CD8-positive, alpha-beta memory T cell (primary cell): ENCODE data around the gene NEDD8. TPM values are rescaled to one million over a fixed set of nuclear protein-coding genes. Genes with fewer than 3 reads are reported as not detected.
A peak's percentile ranks its signal among the peaks of the same experiment; 100 is the strongest.
"Not testable (repeated sequence)": the region's sequence is repeated elsewhere in the genome, so short reads cannot be mapped to it uniquely, and the experiment has no call there.

Source experiments
- CTCF ChIA-PET: fragments of 350-600 bp; sonication (Branson Sonifier 250); formaldehyde crosslinking; loops from one replicate; lab custom pipeline; 2021; ENCODE audit warnings: antibody characterized with exemption; lab: Charles Lee
- POLR2A ChIA-PET: fragments of 350-600 bp; sonication (Branson Sonifier 250); formaldehyde crosslinking; loops from one replicate; lab custom pipeline; 2021; ENCODE audit warnings: antibody characterized with exemption; lab: Charles Lee
- DNase-seq, 5 donors: peaks; one replicate each; pipeline versions ENCODE4 v3.0.0 to v3.0.0-alpha.2; 2020 to 2022; ENCODE audit warnings: mixed read lengths in 1 of 5
- H3K27ac ChIP-seq: one replicate; pipeline ENCODE4 v1.7.0; 2013; ENCODE audit warnings: low read depth, mild to moderate bottlenecking, low read length, moderate library complexity
- H3K27me3 ChIP-seq: 2 replicates; pipeline ENCODE4 v1.7.0; 2013; ENCODE audit warnings: low read length, mild to moderate bottlenecking; ENCODE audit not compliant: insufficient read depth, poor library complexity, severe bottlenecking
- H3K36me3 ChIP-seq: 2 replicates; pipeline ENCODE4 v1.7.0; 2013; ENCODE audit warnings: mild to moderate bottlenecking, low read length, moderate library complexity; ENCODE audit not compliant: insufficient read depth
- H3K4me1 ChIP-seq: 2 replicates; pipeline ENCODE4 v1.7.0; 2013; ENCODE audit warnings: mild to moderate bottlenecking, low read length, moderate library complexity; ENCODE audit not compliant: insufficient read depth
- H3K4me3 ChIP-seq: 2 replicates; pipeline ENCODE4 v1.7.0; 2013; ENCODE audit warnings: mild to moderate bottlenecking, low read length
- H3K9me3 ChIP-seq: 2 replicates; pipeline ENCODE4 v1.7.0; 2013; ENCODE audit warnings: mild to moderate bottlenecking, low read length
- H3K27ac Mint-ChIP-seq, 8 donors: one replicate each; pipeline ENCODE4 v1.8.0; 2020 to 2021; ENCODE audit warnings: mixed read lengths in 8 of 8, mild to moderate bottlenecking in 6 of 8, inconsistent platforms in 3 of 8, moderate library complexity in 3 of 8
- H3K27me3 Mint-ChIP-seq, 2 donors: one replicate each; pipeline ENCODE4 v1.8.0; 2020 to 2021; ENCODE audit warnings: mixed read lengths in 2 of 2, mild to moderate bottlenecking in 1 of 2, moderate library complexity in 1 of 2
- H3K36me3 Mint-ChIP-seq, 3 donors: one replicate each; pipeline ENCODE4 v1.8.0; 2020 to 2021; ENCODE audit warnings: mixed read lengths in 3 of 3, inconsistent platforms in 1 of 3, mild to moderate bottlenecking in 1 of 3
- H3K4me1 Mint-ChIP-seq, 3 donors: one replicate each; pipeline ENCODE4 v1.8.0; 2020 to 2021; ENCODE audit warnings: mixed read lengths in 3 of 3, inconsistent platforms in 1 of 3, mild to moderate bottlenecking in 1 of 3
- H3K4me3 Mint-ChIP-seq, 7 donors: one replicate each; pipeline ENCODE4 v1.8.0; 2020 to 2021; ENCODE audit warnings: mixed read lengths in 7 of 7, mild to moderate bottlenecking in 6 of 7, moderate library complexity in 4 of 7, inconsistent platforms in 2 of 7
- H3K9me3 Mint-ChIP-seq, 5 donors: one replicate each; pipeline ENCODE4 v1.8.0; 2020 to 2022; ENCODE audit warnings: mixed read lengths in 5 of 5, mild to moderate bottlenecking in 3 of 5, moderate library complexity in 2 of 5, inconsistent platforms in 1 of 5
- polyA plus RNA-seq: library from polyadenylated mRNA; unstranded; fragments of 300-500 nt; fragmentation: Illumina TruSeq; gene quantifications from one replicate; pipeline ENCODE4 v1.2.3, GENCODE V29; 2021
- total RNA-seq, 2 experiments: library from RNA; stranded (reverse); gene quantifications; one replicate each; pipeline ENCODE4 v1.2.3, GENCODE V29; 2021

Gene NEDD8
- total and polyA plus RNA-seq, 3 experiments from 2014 or later = 232 to 364 (median 240) TPM

- Mint-ChIP-seq H3K9me3 (no peaks in the 10 kb centered on the region), H3K4me1 (peaks cover 47 to 70% (median 67%) of the 10 kb centered on the region in 3 donors), H3K4me3 (peak overlapping the region; percentile 95 to 99 (median 98)), H3K36me3 (peaks cover 0 to 60% (median 8%) of the 10 kb centered on the region in 3 donors), H3K27me3 (no peaks in the 10 kb centered on the region), H3K27ac (peak overlapping the region; percentile 95 to 99 (median 98))
- POLR2A ChIA-PET = interaction anchor here (0.6 kb wide), 2 partner anchors 21 to 381 kb away, joined by 3 to 4 read pairs; no protein-coding TSS in a partner anchor
- Histone ChIP-seq H3K36me3 (peaks cover 27% of the 10 kb centered on the region), H3K27me3 (no peaks in the 10 kb centered on the region), H3K9me3 (no peaks in the 10 kb centered on the region), H3K4me1 (peaks cover 38% of the 10 kb centered on the region), H3K27ac (peak overlapping the region; percentile 79), H3K4me3 (peak overlapping the region; percentile 92)
- peak in 3 of 5 donors; percentile 7 to 19 (median 14) for DNase-seq
- CTCF ChIA-PET = interaction anchor here (0.6 to 1.3 kb wide), 4 partner anchors 11 to 76 kb away, joined by 3 to 7 read pairs (median 4); partner anchors contain the start of genes CIDEB, MDP1, RABGGTA and TINF2
Measured at GRCh38 chr14:24231263-24232120, 675 bp downstream of the NEDD8 start.

- Mint-ChIP-seq H3K4me3 (no peak overlapping the region), H3K27ac (peak overlapping the region in 2 of 8 donors; percentile 14 to 75), H3K27me3 (no peaks in the 10 kb centered on the region), H3K9me3 (no peaks in the 10 kb centered on the region), H3K4me1 (peaks cover 38 to 62% (median 47%) of the 10 kb centered on the region in 3 donors), H3K36me3 (peaks cover 0 to 46% (median 0%) of the 10 kb centered on the region in 3 donors)
- H3K9me3 ChIP-seq = no peaks in the 10 kb centered on the region
- no peaks in the 10 kb centered on the region for H3K27me3 ChIP-seq
- peaks cover 23% of the 10 kb centered on the region for H3K4me1 ChIP-seq
- no peak overlapping the region for H3K27ac ChIP-seq
- CTCF ChIA-PET = interaction anchor here (0.9 to 2.1 kb wide), 3 partner anchors 14 to 202 kb away, joined by 3 to 7 read pairs (median 5); partner anchors contain the start of genes IRF9 and TINF2
- no peak overlapping the region for H3K4me3 ChIP-seq
- H3K36me3 ChIP-seq = peaks cover under 1% of the 10 kb centered on the region
- POLR2A ChIA-PET = interaction anchor here (0.6 kb wide), 1 partner anchor 92 kb away, joined by 4 read pairs; no protein-coding TSS in a partner anchor
- no peak for DNase-seq
Measured at GRCh38 chr14:24228902-24229301, 3.3 kb downstream of the NEDD8 start.

- H3K9me3 Mint-ChIP-seq = no peaks in the 10 kb centered on the region
- H3K4me3 Mint-ChIP-seq = peak overlapping the region in 1 of 7 donors; percentile 80
- peaks cover 0 to 33% (median 0%) of the 10 kb centered on the region in 3 donors for H3K36me3 Mint-ChIP-seq
- no peaks in the 10 kb centered on the region for H3K9me3 ChIP-seq
- peaks cover 9% of the 10 kb centered on the region for H3K4me1 ChIP-seq
- H3K4me3 ChIP-seq = no peak overlapping the region
- no peaks in the 10 kb centered on the region for H3K27me3 Mint-ChIP-seq
- no peaks in the 10 kb centered on the region for H3K36me3 ChIP-seq
- H3K4me1 Mint-ChIP-seq = peaks cover 23 to 40% (median 28%) of the 10 kb centered on the region in 3 donors
- no peaks in the 10 kb centered on the region for H3K27me3 ChIP-seq
- POLR2A ChIA-PET = no interaction called here
- CTCF ChIA-PET = interaction anchor here (1.0 kb wide), 1 partner anchor 15 kb away, joined by 3 read pairs; no protein-coding TSS in a partner anchor
- peak overlapping the region in 3 of 8 donors; percentile 9 to 49 (median 32) for H3K27ac Mint-ChIP-seq
- no peak overlapping the region for H3K27ac ChIP-seq
- no peak for DNase-seq
Measured at GRCh38 chr14:24226473-24226872, 5.7 kb downstream of the NEDD8 start.

DNA sequence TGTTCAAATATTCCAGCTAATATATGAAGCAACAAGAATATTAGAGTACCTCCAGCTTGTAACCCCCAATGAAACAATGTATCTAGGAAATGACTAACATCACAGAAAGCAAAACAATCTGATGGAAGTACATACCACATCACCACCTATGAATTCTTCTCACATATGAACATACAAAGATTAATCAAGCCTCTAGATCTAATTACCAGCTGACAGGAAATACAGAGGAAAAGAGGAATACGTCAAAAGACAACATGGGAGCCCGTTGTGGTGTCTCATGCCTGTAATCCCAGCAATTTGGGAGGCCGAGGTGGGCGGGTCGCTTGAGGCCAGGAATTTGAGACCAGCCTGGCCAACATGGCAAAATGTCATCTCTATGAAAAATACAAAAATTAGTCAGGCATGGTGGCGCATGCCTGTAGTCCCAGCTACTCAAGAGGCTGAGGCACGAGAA is 7.5 kb downstream of the NEDD8 start:
- Mint-ChIP-seq H3K27me3 (no peaks in the 10 kb centered on the region), H3K27ac (peak overlapping the region in 5 of 8 donors; percentile 4 to 31 (median 23)), H3K36me3 (peaks cover 0 to 32% (median under 1%) of the 10 kb centered on the region in 3 donors), H3K9me3 (no peaks in the 10 kb centered on the region), H3K4me3 (no peak overlapping the region), H3K4me1 (peaks cover 18 to 32% (median 23%) of the 10 kb centered on the region in 3 donors)
- DNase-seq = no peak
- CTCF ChIA-PET = interaction anchor here (0.7 to 2.2 kb wide), 3 partner anchors 10 to 108 kb away, joined by 3 to 10 read pairs (median 3); partner anchors contain the start of gene TINF2
- POLR2A ChIA-PET = no interaction called here
- Histone ChIP-seq H3K9me3 (no peaks in the 10 kb centered on the region), H3K27ac (no peak overlapping the region), H3K4me3 (no peak overlapping the region), H3K27me3 (no peaks in the 10 kb centered on the region), H3K4me1 (no peaks in the 10 kb centered on the region), H3K36me3 (no peaks in the 10 kb centered on the region)

DNA sequence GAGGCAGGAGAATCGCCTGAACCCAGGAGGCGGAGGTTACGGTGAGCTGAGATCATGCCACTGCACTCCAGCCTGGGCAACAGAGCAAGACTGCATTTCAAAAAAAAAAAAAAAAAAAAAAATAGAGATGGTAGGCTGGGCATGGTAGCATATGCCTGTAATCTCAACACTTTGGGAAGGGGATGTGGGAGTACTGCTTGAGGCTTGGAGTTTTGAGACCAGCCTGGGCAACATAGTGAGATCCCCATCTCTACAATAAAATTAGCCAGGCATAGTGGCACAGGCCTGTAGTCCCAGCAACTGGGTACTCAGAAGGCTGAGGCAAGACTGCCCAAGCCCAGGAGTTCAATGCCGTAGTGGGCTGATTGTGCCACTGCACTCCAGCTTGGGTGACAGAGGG is 9.2 kb downstream of the NEDD8 start:
- H3K4me3 ChIP-seq, H3K27me3 ChIP-seq, H3K27ac ChIP-seq, H3K4me3 Mint-ChIP-seq, POLR2A ChIA-PET, H3K27ac Mint-ChIP-seq, H3K9me3 ChIP-seq, H3K9me3 Mint-ChIP-seq, H3K27me3 Mint-ChIP-seq, H3K36me3 ChIP-seq, DNase-seq, H3K4me1 ChIP-seq: not testable (repeated sequence)
- H3K4me1 Mint-ChIP-seq = peaks cover 18 to 30% (median 22%) of the 10 kb centered on the region in 3 donors
- peaks cover 0 to 29% (median 5%) of the 10 kb centered on the region in 3 donors for H3K36me3 Mint-ChIP-seq
- CTCF ChIA-PET = interaction anchor here (0.9 to 3.9 kb wide), 2 partner anchors 20 to 77 kb away, joined by 3 to 22 read pairs; partner anchors contain the start of genes NOP9 and TINF2

- H3K27ac ChIP-seq = no peak overlapping the region
- Mint-ChIP-seq H3K36me3 (peaks cover 0 to 26% (median 9%) of the 10 kb centered on the region in 3 donors), H3K4me3 (no peak overlapping the region), H3K4me1 (peaks cover 13 to 25% (median 22%) of the 10 kb centered on the region in 3 donors), H3K9me3 (no peaks in the 10 kb centered on the region), H3K27me3 (no peaks in the 10 kb centered on the region), H3K27ac (peak overlapping the region in 3 of 8 donors; percentile 24 to 79 (median 47))
- POLR2A ChIA-PET = no interaction called here
- no peaks in the 10 kb centered on the region for H3K36me3 ChIP-seq
- no peak overlapping the region for H3K4me3 ChIP-seq
- no peaks in the 10 kb centered on the region for H3K9me3 ChIP-seq
- peaks cover 13% of the 10 kb centered on the region for H3K4me1 ChIP-seq
- DNase-seq = no peak
- CTCF ChIA-PET = interaction anchor here (0.9 to 3.9 kb wide), 6 partner anchors 23 to 92 kb away, joined by 3 to 22 read pairs (median 4); partner anchors contain the start of genes IPO4, LTB4R and TINF2
- no peaks in the 10 kb centered on the region for H3K27me3 ChIP-seq
Measured at GRCh38 chr14:24219521-24219920, 12.6 kb downstream of the NEDD8 start.

DNA sequence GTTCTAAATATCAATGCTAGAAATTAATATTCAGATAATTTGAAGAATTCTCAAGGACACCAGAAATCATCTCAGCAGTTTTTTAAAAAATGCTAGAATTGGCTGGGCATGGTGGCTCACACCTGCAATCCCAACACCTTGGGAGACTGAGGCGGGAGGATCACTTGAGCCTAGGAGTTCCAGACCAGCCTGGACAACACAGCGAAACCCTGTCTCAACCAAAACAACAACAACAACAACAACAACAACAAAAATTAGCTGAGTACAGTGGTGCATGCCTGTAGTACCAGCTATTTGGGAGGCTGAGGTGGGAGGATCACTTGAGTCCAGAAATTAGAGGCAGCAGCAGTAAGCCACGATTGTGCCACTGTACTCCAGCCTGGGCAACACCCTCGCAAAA is 13.1 kb downstream of the NEDD8 start:
- ChIA-PET POLR2A (no interaction called here), CTCF (interaction anchor here (1.5 to 3.9 kb wide), 2 partner anchors 24 to 89 kb away, joined by 4 to 22 read pairs; partner anchors contain the start of gene TINF2)
- H3K27me3 Mint-ChIP-seq = no peaks in the 10 kb centered on the region
- no peak for DNase-seq
- H3K9me3 Mint-ChIP-seq = no peaks in the 10 kb centered on the region
- peaks cover 16 to 26% (median 24%) of the 10 kb centered on the region in 3 donors for H3K4me1 Mint-ChIP-seq
- H3K4me3 Mint-ChIP-seq = no peak overlapping the region
- Histone ChIP-seq H3K4me1 (peaks cover 18% of the 10 kb centered on the region), H3K27ac (no peak overlapping the region), H3K4me3 (no peak overlapping the region), H3K36me3 (no peaks in the 10 kb centered on the region), H3K9me3 (no peaks in the 10 kb centered on the region), H3K27me3 (no peaks in the 10 kb centered on the region)
- H3K27ac Mint-ChIP-seq = peak overlapping the region in 3 of 8 donors; percentile 24 to 28 (median 24)
- peaks cover 0 to 27% (median 9%) of the 10 kb centered on the region in 3 donors for H3K36me3 Mint-ChIP-seq
